Upper lobe of left lung (tissue), 6 donors: ENCODE results near the gene C6orf62. TPM values are rescaled to one million over a fixed set of nuclear protein-coding genes. Genes with fewer than 3 reads are reported as not detected.

Experiments
- ATAC-seq, 2 donors: fragments of 200-7000 bp; cut with Tn5 transposase; one replicate each; pipeline ENCODE4 v1.9.1; 2022; ENCODE audit warnings: mild to moderate bottlenecking in 2 of 2, moderate library complexity in 2 of 2; ENCODE audit not compliant: low FRiP score in 2 of 2
- DNase-seq, 2 donors: peaks; one replicate each; pipeline ENCODE4 v3.0.0-alpha.2; 2019 to 2020
- H3K27ac ChIP-seq, 4 donors: fragments of 200-600 bp; sonication (generic); one replicate each; pipeline ENCODE4 v1.5.1; 2016 to 2019
- H3K27me3 ChIP-seq, 4 donors: fragments of 200-600 bp; sonication (generic); one replicate each; pipeline ENCODE4 v1.5.1; 2017 to 2019
- H3K36me3 ChIP-seq, 4 donors: fragments of 200-600 bp; sonication (generic); one replicate each; pipeline ENCODE4 v1.5.1; 2016 to 2019
- H3K4me1 ChIP-seq, 4 donors: fragments of 200-600 bp; sonication (generic); one replicate each; pipeline ENCODE4 v1.5.1; 2018 to 2019
- H3K4me3 ChIP-seq, 4 donors: fragments of 200-600 bp; sonication (generic); one replicate each; pipeline ENCODE4 v1.5.1; 2017 to 2019; ENCODE audit warnings: mild to moderate bottlenecking in 2 of 4, moderate library complexity in 1 of 4
- H3K9me3 ChIP-seq, 4 donors: fragments of 200-600 bp; sonication (generic); one replicate each; pipeline ENCODE4 v1.5.1; 2018 to 2019
- EP300 ChIP-seq, 4 donors: sonication (generic); formaldehyde crosslinking; IDR thresholded peaks; one replicate each; pipeline ENCODE4 v1.5.1; 2017; ENCODE audit warnings: antibody characterized with exemption in 4 of 4, control low read depth in 2 of 4
- POLR2A ChIP-seq, 4 donors: fragments of 450-650 bp; IDR thresholded peaks; one replicate each; pipeline ENCODE4 v1.5.1; 2016 to 2017; ENCODE audit warnings: antibody characterized with exemption in 4 of 4, mild to moderate bottlenecking in 2 of 4
- POLR2AphosphoS5 ChIP-seq, 2 donors: sonication (generic); formaldehyde crosslinking; IDR thresholded peaks; one replicate each; pipeline ENCODE4 v1.5.1; 2017; ENCODE audit warnings: antibody characterized with exemption in 2 of 2
- WGBS, 2 donors: methylation state at CpG; one replicate each; pipeline ENCODE4 v1.1.5; 2017 to 2018; 5-methylcytosine and 5-hydroxymethylcytosine counted together
- total RNA-seq, 6 donors: library from RNA; depleted of rRNA in 4 of 6; stranded (reverse); fragments of >200 nt in 4 of 6; gene quantifications; one replicate each; pipeline versions ENCODE4 v1.1.0 to v1.2.1, GENCODE V29; 2016 to 2021
- TF ChIP-seq, protein P1 (sequence below), 6 experiments: fragments of 450-650 bp in 4 of 6; fragments of 200-600 bp in 2 of 6; sonication (generic) in 2 of 6; IDR thresholded peaks; one replicate each; pipeline ENCODE4 v1.5.1; 2016 to 2019; ENCODE audit warnings: antibody characterized with exemption in 6 of 6
- donor health status: DM: no; HTN: no; CAD: no; lungs with moderate emphysema.
- donor health status: DM: no; HTN: yes; CAD: no; lungs with severe emphysema.

C6orf62 gene
- total RNA-seq, 6 donors from 2014 or later: 41.9 to 131 (median 95.3) TPM

- ATAC-seq: no peak
Observed at GRCh38 chr6:24694198-24694597, 24.8 kb downstream of the C6orf62 start.

GRCh38 chr6:24692848-24693592 lies 25.9 kb downstream of the C6orf62 start:
- 89 to 98% methylated on average over 2 of the region's 2 CpGs for WGBS, 2 donors
- ATAC-seq (no peak), DNase-seq (no peak)
- Histone ChIP-seq H3K4me3 (no peak overlapping the region), H3K27ac (no peak overlapping the region), H3K4me1 (peaks cover 0 to 7% (median 0%) of the 10 kb centered on the region in 4 donors), H3K27me3 (no peaks in the 10 kb centered on the region), H3K9me3 (no peaks in the 10 kb centered on the region), H3K36me3 (no peaks in the 10 kb centered on the region)
- no peak for TF ChIP-seq EP300 (IDR thresholded peaks at IDR 0.05)
- no peak for TF ChIP-seq POLR2A (IDR thresholded peaks at IDR 0.05)
- TF ChIP-seq POLR2AphosphoS5 (IDR thresholded peaks at IDR 0.05): no peak
- TF ChIP-seq, protein P1, sequence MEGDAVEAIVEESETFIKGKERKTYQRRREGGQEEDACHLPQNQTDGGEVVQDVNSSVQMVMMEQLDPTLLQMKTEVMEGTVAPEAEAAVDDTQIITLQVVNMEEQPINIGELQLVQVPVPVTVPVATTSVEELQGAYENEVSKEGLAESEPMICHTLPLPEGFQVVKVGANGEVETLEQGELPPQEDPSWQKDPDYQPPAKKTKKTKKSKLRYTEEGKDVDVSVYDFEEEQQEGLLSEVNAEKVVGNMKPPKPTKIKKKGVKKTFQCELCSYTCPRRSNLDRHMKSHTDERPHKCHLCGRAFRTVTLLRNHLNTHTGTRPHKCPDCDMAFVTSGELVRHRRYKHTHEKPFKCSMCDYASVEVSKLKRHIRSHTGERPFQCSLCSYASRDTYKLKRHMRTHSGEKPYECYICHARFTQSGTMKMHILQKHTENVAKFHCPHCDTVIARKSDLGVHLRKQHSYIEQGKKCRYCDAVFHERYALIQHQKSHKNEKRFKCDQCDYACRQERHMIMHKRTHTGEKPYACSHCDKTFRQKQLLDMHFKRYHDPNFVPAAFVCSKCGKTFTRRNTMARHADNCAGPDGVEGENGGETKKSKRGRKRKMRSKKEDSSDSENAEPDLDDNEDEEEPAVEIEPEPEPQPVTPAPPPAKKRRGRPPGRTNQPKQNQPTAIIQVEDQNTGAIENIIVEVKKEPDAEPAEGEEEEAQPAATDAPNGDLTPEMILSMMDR (IDR thresholded peaks at IDR 0.05): no peak

More at GRCh38 chr6:24694198-24694597, 24.8 kb downstream of the C6orf62 start:
- no peak for DNase-seq
- WGBS, 2 donors: 82 to 100% methylated on average over 1 of the region's 1 CpG
- Histone ChIP-seq H3K27ac (no peak overlapping the region), H3K4me1 (peaks cover 0 to 7% (median 0%) of the 10 kb centered on the region in 4 donors), H3K4me3 (no peak overlapping the region), H3K9me3 (no peaks in the 10 kb centered on the region), H3K36me3 (no peaks in the 10 kb centered on the region), H3K27me3 (no peaks in the 10 kb centered on the region)
- TF ChIP-seq POLR2A (IDR thresholded peaks at IDR 0.05): no peak

DNA sequence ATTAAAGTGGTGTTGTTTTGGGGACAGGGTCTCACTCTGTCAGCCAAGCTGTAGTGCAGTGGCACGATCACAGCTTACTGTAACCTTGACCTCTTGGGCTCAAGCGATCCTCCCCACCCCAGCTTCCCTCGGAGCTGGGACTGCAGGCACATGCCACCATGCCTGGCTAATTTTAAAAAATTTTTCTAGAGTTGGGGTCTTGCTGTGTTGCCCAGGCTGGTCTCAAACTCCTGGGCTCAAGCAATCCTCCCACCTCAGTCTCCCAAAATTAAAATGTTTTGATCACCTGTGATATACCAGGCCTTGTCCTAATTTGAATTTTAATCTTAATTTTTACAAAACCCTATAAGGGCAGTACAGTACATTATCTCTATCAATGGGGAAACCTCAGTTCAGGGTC lies 26.5 kb downstream of the C6orf62 start:
- no peaks in the 10 kb centered on the region for H3K9me3 ChIP-seq
- 85 to 94% methylated on average over 3 of the region's 3 CpGs for WGBS, 2 donors
- no peak overlapping the region for H3K27ac ChIP-seq
- TF ChIP-seq POLR2A (IDR thresholded peaks at IDR 0.05) (no peak), POLR2AphosphoS5 (IDR thresholded peaks at IDR 0.05) (no peak), EP300 (IDR thresholded peaks at IDR 0.05) (no peak)
- TF ChIP-seq, protein P1 (IDR thresholded peaks at IDR 0.05): no peak
- H3K4me1 ChIP-seq: peaks cover 0 to 7% (median 0%) of the 10 kb centered on the region in 4 donors
- no peak overlapping the region for H3K4me3 ChIP-seq
- ATAC-seq (no peak), DNase-seq (no peak)
- H3K36me3 ChIP-seq: no peaks in the 10 kb centered on the region
- H3K27me3 ChIP-seq: no peaks in the 10 kb centered on the region

GRCh38 chr6:24692003-24692402 lies 27.0 kb downstream of the C6orf62 start:
- 54 to 66% methylated on average over 4 of the region's 4 CpGs for WGBS, 2 donors
- TF ChIP-seq POLR2A (IDR thresholded peaks at IDR 0.05) (no peak), POLR2AphosphoS5 (IDR thresholded peaks at IDR 0.05) (no peak), EP300 (IDR thresholded peaks at IDR 0.05) (no peak)
- TF ChIP-seq, protein P1 (IDR thresholded peaks at IDR 0.05): no peak
- no peaks in the 10 kb centered on the region for H3K9me3 ChIP-seq
- no peak overlapping the region for H3K27ac ChIP-seq
- H3K27me3 ChIP-seq: no peaks in the 10 kb centered on the region
- ATAC-seq (peak in 1 of 2 donors; percentile 48), DNase-seq (no peak)
- no peak overlapping the region for H3K4me3 ChIP-seq
- H3K36me3 ChIP-seq: no peaks in the 10 kb centered on the region
- peaks cover 0 to 7% (median 0%) of the 10 kb centered on the region in 4 donors for H3K4me1 ChIP-seq

DNA sequence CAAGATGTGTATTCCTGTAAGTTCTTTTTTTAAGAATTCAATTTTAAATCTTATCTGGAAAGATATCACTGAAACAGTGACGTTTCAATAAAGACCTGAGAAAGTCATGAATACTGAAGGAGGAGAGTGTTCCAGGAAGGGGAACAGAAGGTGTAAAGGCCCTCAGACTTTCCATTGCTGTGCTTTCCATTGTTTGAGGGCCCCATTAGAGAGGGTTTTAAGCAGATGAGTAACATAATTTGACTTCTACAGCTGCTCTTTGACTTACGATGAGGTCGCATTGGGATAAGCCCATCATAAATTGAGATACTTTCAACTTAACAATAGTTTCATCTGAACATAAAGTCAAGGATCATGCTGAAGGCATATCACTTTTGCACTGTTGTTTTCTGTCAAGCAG lies 27.4 kb downstream of the C6orf62 start:
- TF ChIP-seq EP300 (IDR thresholded peaks at IDR 0.05) (no peak), POLR2AphosphoS5 (IDR thresholded peaks at IDR 0.05) (no peak), POLR2A (IDR thresholded peaks at IDR 0.05) (no peak)
- TF ChIP-seq, protein P1 (IDR thresholded peaks at IDR 0.05): no peak
- no peaks in the 10 kb centered on the region for H3K36me3 ChIP-seq
- WGBS, 2 donors: 86 to 92% methylated on average over 3 of the region's 3 CpGs
- peaks cover 0 to 7% (median 0%) of the 10 kb centered on the region in 4 donors for H3K4me1 ChIP-seq
- ATAC-seq (no peak), DNase-seq (no peak)
- no peaks in the 10 kb centered on the region for H3K9me3 ChIP-seq
- H3K27ac ChIP-seq: no peak overlapping the region
- no peak overlapping the region for H3K4me3 ChIP-seq
- H3K27me3 ChIP-seq: no peaks in the 10 kb centered on the region
